ENCODE results near the gene KCNAB2.

KCNAB2 gene

GRCh38 chr1:6045561-6045960 is at the start of gene KCNAB2:
TSS of gene KCNAB2 (plus strand) at chr1:6045888. CDS start at chr1:6051537, 5,649 bp downstream.
- DNase-seq, result no peak

DNA sequence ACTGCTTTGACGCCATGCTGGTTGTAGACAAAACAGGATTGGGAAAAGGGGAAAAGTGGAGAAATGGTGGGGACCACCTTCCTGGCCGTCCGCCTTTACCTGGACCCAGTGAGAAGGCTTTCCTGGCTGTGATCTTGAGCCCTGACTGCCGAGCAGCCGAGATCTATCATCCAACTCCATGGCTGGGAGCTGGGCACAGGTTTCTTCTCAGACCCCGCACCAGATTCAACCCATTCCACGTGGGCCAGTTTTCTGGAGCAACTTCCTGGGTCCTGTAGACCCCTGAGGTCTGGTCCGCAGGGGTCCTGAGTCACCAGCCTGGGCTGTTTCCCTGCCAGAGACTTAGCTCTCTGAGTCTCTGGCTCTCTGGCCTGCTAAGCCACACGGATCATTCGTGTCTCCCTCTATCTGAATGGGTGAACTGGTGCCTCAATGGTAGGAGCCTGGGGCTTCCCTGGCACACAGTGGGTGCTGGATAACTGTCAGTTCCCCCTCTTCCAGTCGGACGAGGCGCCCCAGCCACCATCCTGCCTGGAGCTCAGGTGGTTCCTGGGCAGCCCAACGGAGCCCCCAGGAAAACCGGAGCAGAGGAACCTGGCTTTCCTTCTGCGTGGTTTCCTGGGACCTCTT is 48.9 kb upstream of the KCNAB2 start:
- DNase-seq, result no peak

GRCh38 chr1:5997316-5997715 is 48.4 kb upstream of the KCNAB2 start:
- no peak for DNase-seq

GRCh38 chr1:5998051-5998905 is 47.4 kb upstream of the KCNAB2 start:
- DNase-seq, result no peak

DNA sequence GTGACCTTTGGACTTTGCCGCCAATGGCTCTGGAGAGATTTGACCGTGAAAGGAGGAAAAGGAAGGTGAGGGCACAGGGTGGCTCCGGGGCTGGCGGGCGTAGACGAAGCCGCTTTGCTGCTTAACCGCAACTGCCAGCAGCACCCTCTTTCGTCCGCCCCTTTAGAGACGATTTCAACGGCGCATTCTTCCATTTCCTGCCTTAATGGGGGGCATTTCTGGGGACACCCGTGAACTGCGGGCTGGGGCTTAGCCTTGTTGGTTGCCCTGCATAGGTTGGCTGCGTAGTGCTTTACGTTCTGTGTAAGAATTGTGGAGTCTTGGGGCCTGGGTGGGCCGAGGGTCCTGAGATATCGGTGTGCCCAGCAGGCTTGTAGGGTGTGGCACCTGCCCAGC is 46.8 kb upstream of the KCNAB2 start:
- DNase-seq, result no peak

DNA sequence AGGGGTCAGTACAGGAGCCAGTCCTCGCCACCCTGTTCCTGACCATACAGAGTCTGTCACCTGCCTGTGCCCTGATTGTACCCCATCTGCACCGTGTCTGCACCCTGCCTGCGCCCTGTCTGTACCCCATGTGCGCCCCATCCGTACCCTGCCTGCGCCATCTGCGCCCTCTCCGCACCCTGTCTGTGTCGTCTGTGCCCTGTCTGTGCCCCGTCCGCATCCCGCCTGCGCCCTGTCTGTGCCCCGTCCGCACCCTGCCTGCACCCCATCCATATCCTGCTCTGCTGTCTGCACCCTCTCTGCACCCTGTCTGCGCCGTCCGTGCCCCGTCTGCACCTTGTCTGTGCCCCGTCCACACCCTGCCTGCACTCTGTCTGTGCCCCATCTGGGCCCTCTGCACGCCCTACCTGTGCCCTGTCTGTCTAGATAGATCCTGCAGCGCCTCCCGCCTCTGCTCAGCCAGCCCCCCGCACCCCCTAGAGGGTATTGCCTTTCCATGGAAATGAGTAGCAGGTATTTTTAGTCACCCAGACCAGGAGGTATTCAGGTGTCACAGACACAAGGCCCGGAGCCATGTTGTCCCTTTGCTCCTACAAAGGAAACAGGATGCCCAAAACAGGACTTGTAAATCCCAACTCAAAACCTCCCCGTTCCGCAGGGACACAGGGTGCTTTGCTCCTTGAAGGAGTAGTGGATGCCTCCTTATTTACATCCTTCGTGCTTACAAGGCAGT is 45.8 kb upstream of the KCNAB2 start:
- DNase-seq, result no peak

- no peak for DNase-seq
These were observed 45.0 kb upstream of the KCNAB2 start for GRCh38 chr1:6000444-6001288.

- no peak for DNase-seq
These were observed 43.6 kb upstream of the KCNAB2 start for GRCh38 chr1:6001992-6002576.

DNA sequence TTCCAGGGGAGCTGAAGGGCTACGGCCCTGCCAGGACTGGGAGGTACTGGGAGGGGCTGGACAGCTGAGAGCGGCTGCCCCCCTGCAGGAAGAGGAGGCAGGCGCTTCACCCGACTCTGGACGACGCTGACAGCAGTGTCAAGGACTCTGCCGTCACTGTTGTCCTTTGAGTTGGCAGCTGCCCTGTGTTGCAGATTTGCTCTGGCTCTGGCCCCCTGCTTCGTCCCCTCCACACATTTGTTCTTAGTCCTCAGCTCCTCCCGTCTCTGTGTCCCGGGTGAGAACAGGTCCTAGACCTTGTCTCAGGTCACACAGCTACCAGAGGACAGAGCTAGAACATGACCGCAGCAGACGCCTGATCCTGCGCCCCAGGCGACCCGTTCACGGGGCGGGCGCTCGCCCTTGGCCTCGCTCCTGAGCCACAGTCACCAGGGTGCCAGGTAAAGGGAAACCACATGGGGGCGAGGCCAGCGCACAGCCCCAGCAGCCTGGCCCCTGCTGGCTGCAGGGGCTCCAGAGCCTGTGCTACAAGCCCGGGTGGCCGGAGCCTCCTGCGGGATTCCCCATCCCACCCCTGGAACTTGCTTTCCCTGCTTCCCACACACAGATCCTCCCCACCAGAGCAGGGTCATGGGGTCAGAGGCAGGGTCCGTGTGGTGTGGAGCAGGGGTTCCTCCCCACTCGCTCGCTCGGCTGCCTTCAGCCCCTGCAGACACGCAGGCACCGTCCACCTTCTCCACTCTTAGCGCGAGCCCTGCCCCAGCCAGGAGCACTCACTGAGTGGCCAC is 42.8 kb upstream of the KCNAB2 start:
- DNase-seq, result no peak

- DNase-seq, result no peak
These were observed 41.9 kb upstream of the KCNAB2 start for GRCh38 chr1:6003568-6004411.

GRCh38 chr1:6004412-6005123 is 41.1 kb upstream of the KCNAB2 start:
- DNase-seq, result no peak

DNA sequence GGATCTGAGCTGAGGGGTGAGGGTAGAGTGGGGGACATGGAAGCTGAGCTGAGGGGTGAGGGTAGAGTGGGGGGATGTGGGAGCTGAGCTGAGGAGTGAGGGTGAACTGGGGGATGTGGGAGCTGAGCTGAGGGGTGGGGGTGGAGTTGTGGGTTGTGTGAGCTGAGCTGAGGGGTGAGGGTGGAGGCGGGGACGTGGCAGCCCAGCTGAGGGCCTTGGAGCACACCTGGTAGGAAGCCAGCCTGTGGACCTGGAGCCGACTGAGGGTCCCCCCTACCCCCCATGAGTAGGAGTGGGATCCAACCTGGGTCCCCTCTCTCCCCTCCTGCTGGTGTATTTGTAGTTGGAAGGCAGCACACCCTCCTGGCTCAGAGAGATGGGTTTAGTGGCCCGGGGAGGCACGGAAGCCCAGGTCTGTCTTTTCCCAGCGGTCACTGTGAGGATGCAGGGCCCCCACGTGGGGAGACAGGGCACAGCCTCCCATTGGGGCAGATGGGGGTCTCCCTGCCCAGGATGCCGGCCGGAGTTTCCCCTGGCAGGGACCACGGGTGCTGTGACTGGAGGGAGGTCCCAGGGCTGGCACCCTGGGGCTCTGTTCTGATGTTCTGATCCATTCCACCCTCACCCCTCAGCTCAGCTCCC is 40.3 kb upstream of the KCNAB2 start:
- no peak for DNase-seq

- DNase-seq, result no peak
These were observed 38.8 kb upstream of the KCNAB2 start for GRCh38 chr1:6006882-6007281.

GRCh38 chr1:6007318-6008083 is 38.2 kb upstream of the KCNAB2 start:
- DNase-seq, result no peak

DNA sequence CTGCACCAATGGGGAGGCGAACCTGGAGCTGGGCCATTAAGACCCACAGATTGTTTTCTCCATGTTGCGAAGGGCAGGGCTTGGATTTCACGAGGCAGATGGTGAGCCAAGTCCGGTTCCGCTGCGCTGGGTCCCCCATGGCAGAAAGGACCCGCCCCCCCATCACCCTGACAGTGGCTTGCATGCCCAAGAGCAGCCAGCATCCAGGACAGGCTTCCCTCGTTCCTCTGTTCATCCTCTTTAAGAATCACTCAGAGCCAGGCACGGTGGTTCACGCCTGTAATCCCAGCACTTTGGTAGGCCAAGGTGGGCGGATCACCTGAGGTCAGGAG is 37.6 kb upstream of the KCNAB2 start:
- no peak for DNase-seq

- DNase-seq, result no peak
These were observed 37.0 kb upstream of the KCNAB2 start for GRCh38 chr1:6008696-6009095.

GRCh38 chr1:6009120-6010040 is 36.3 kb upstream of the KCNAB2 start:
- no peak for DNase-seq

GRCh38 chr1:6010554-6010953 is 35.1 kb upstream of the KCNAB2 start:
- DNase-seq, result no peak
